ENCODE results near the gene CNPY3. TPM values are rescaled to one million over a fixed set of nuclear protein-coding genes. Genes with fewer than 3 reads are reported as not detected.

Gene CNPY3
- total and polyA plus RNA-seq, 10 of the 15 experiments (the other 5 are each of a cell fraction or from before 2014, with no cell fraction given): 7.2 to 102 (median 73.6) TPM

- TF ChIP-seq ETV6 (conservative IDR thresholded peaks at IDR 0.05 in 1 of 2, IDR thresholded peaks at IDR 0.05 in 1 of 2; ENCODE audit: borderline replicate concordance in 1 of 2, low read depth in 1 of 2) (no peak), POLR2AphosphoS2 (IDR thresholded peaks at IDR 0.05; ENCODE audit: low read depth, low read length) (no peak), CEBPB (IDR thresholded peaks at IDR 0.05; ENCODE audit: borderline replicate concordance in 1 of 2, low read depth in 2 of 2, low read length in 2 of 2) (no peak), RAD51 (IDR thresholded peaks at IDR 0.05) (no peak), GABPA (IDR thresholded peaks at IDR 0.05; ENCODE audit: low read depth) (no peak), USF1 (IDR thresholded peaks at IDR 0.05; ENCODE audit: borderline replicate concordance, extremely low read length, insufficient read depth, low read depth, low read length) (no peak)
- TF ChIP-seq, protein P1, sequence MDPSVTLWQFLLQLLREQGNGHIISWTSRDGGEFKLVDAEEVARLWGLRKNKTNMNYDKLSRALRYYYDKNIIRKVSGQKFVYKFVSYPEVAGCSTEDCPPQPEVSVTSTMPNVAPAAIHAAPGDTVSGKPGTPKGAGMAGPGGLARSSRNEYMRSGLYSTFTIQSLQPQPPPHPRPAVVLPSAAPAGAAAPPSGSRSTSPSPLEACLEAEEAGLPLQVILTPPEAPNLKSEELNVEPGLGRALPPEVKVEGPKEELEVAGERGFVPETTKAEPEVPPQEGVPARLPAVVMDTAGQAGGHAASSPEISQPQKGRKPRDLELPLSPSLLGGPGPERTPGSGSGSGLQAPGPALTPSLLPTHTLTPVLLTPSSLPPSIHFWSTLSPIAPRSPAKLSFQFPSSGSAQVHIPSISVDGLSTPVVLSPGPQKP (IDR thresholded peaks at IDR 0.05; ENCODE audit: low read depth, low read length): no peak
- TF ChIP-seq, protein P2, sequence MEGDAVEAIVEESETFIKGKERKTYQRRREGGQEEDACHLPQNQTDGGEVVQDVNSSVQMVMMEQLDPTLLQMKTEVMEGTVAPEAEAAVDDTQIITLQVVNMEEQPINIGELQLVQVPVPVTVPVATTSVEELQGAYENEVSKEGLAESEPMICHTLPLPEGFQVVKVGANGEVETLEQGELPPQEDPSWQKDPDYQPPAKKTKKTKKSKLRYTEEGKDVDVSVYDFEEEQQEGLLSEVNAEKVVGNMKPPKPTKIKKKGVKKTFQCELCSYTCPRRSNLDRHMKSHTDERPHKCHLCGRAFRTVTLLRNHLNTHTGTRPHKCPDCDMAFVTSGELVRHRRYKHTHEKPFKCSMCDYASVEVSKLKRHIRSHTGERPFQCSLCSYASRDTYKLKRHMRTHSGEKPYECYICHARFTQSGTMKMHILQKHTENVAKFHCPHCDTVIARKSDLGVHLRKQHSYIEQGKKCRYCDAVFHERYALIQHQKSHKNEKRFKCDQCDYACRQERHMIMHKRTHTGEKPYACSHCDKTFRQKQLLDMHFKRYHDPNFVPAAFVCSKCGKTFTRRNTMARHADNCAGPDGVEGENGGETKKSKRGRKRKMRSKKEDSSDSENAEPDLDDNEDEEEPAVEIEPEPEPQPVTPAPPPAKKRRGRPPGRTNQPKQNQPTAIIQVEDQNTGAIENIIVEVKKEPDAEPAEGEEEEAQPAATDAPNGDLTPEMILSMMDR (IDR thresholded peaks at IDR 0.05 in 2 of 3, conservative IDR thresholded peaks at IDR 0.05 in 1 of 3; ENCODE audit: control insufficient read depth in 2 of 3, extremely low read depth in 1 of 3, insufficient read depth in 1 of 3, low read depth in 3 of 3, low read length in 3 of 3): no peak
Measured at GRCh38 chr6:42911171-42912021, 17.9 kb upstream of the CNPY3 start (continued).

All from GM12878 (cell line).